Heart left ventricle (tissue), 16 donors: ENCODE data around the gene PTTG2. TPM values are rescaled to one million over a fixed set of nuclear protein-coding genes. Genes with fewer than 3 reads are reported as not detected.
A peak's percentile ranks its signal among the peaks of the same experiment; 100 is the strongest.

Experiments used
- ATAC-seq, 4 donors: fragments of 200-7000 bp; cut with Tn5 transposase; one replicate each; pipeline ENCODE4 v1.9.1; 2020 to 2022; ENCODE audit warnings: moderate library complexity in 4 of 4, mild to moderate bottlenecking in 3 of 4, moderate number of reproducible peaks in 1 of 4
- DNase-seq, 5 donors: peaks; one replicate each; pipeline ENCODE4 v3.0.0-alpha.2; 2020
- H3K27ac ChIP-seq, 12 donors: fragments of 200-600 bp; sonication (generic) in 4 of 12; one replicate each; pipeline versions ENCODE4 v1.5.0 to v1.8.0; 2016 to 2022; ENCODE audit warnings: mild to moderate bottlenecking in 2 of 12
- H3K27me3 ChIP-seq, 9 donors: fragments of 200-600 bp; sonication (generic) in 2 of 9; one replicate each; pipeline versions ENCODE4 v1.5.1 to v1.8.0; 2016 to 2022; ENCODE audit warnings: mild to moderate bottlenecking in 3 of 9
- H3K36me3 ChIP-seq, 9 donors: fragments of 200-600 bp; sonication (generic) in 2 of 9; one replicate each; pipeline versions ENCODE4 v1.5.0 to v1.8.0; 2018 to 2022; ENCODE audit warnings: mild to moderate bottlenecking in 2 of 9
- H3K4me1 ChIP-seq, 12 donors: fragments of 200-600 bp; sonication (generic) in 4 of 12; one replicate each; pipeline versions ENCODE4 v1.5.0 to v1.8.0; 2016 to 2022; ENCODE audit warnings: mild to moderate bottlenecking in 3 of 12
- H3K4me3 ChIP-seq, 12 donors: fragments of 200-600 bp; sonication (generic) in 4 of 12; one replicate each; pipeline versions ENCODE4 v1.5.0 to v1.8.0; 2017 to 2022; ENCODE audit warnings: mild to moderate bottlenecking in 9 of 12, moderate library complexity in 4 of 12
- H3K9me3 ChIP-seq, 12 donors: fragments of 200-600 bp; sonication (generic) in 4 of 12; one replicate each; pipeline versions ENCODE4 v1.5.0 to v1.8.0; 2016 to 2022; ENCODE audit warnings: mild to moderate bottlenecking in 1 of 12
- POLR2A ChIP-seq, 2 donors: fragments of 450-650 bp; IDR thresholded peaks; one replicate each; pipeline ENCODE4 v1.6.1; 2017; ENCODE audit warnings: antibody characterized with exemption in 2 of 2, mild to moderate bottlenecking in 2 of 2, moderate library complexity in 2 of 2
- WGBS, 4 donors: extraction: QIAGEN DNeasy Blood & Tissue Kit in 2 of 4; methylation state at CpG; one replicate each; pipeline versions ENCODE4 v1.1.5 to v1.1.7; 2013 to 2018; 5-methylcytosine and 5-hydroxymethylcytosine counted together
- intact Hi-C, 10 donors: fragments of 100-400 bp; cut with DNase I; formaldehyde crosslinking; loops; one replicate each; pipeline versions ENCODE4 v1.11.1 to v1.14.2; 2022
- polyA plus RNA-seq, 2 donors: library from polyadenylated mRNA; stranded (reverse); fragments of 200-250 nt; gene quantifications; one replicate each; pipeline ENCODE4 v1.2.3, GENCODE V29; 2013
- total RNA-seq, 9 donors: library from RNA; depleted of rRNA in 2 of 9; stranded (reverse); fragments of >200 nt in 2 of 9; fragmentation: NEBNext Ultra II Directional in 3 of 9; extraction: Animal tissue kit (Norgen Biotek cat#: 25700) in 3 of 9; gene quantifications; one replicate each; pipeline versions ENCODE4 v1.1.0 to v1.2.4, GENCODE V29; 2016 to 2023
- TF ChIP-seq, protein P1 (sequence below), 12 donors: fragments of 200-600 bp; sonication (generic) in 4 of 12; IDR thresholded peaks; one replicate each; pipeline versions ENCODE4 v1.5.0 to v1.8.0; 2018 to 2022; ENCODE audit warnings: antibody characterized with exemption in 12 of 12, mild to moderate bottlenecking in 5 of 12
- donor health status: ischemic (EF 13 %, LVEDD 7.1; RV severe dilation, severe dysfunction).
- donor health status: healthy with polysubstance abuse.
- donor health status: DM: no; HTN: yes; CAD: no.
- donor health status: DM: no; HTN: no; CAD: no.
- donor health status: ischemic (EF 25% LVEDD 6.9; RV normal size, moderate dysfunction).
- donor health status: ischemic (EF 25% LVEDD 5.7; RV mildly dilated, moderate dysfunction).
- donor health status: healthy.
- donor health status: DM: yes; HTN: yes; CAD: no.
- donor health status: ischemic (EF 35%, LVEDD 5.7; RV mildly dilated, moderate dysfunction).
- donor health status: nonischemic (EF 11% LVEDD 7.7; RV severe dilation, severe dysfunction).
- donor health status: DM: yes; HTN: yes; CAD: no.
- donor health status: PGD.
- donor health status: ischemic (EF 29% LVEDD 5.4; RV normal size, mild dysfunction).
- donor health status: nonischemic (EF 23%, LVEDD 6.1; RV moderate dilation, normal function).

PTTG2 gene
- total and polyA plus RNA-seq, 11 donors: 0.48 to 2.3 (median 1.0) TPM; not detected in 3

DNA sequence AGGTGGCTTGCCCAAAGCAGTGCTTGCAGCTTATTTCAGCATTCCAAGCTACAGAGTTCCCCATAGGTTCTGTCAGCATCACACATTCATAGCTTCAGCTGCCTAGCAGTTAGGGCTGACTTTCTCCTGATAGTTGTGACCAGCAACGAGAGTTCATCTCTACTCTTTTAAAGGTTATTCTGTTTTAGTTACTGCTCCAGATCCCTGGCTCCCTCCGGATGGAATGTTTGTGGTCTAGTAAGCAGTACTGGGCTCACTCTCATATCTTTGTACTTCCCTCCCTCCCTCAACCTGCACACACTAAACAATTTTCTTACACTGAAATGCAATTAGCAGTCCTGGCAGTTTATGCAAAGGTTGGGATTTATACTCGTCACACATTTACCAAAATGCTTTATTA lies 43.9 kb downstream of the PTTG2 start:
- intact Hi-C loops: no loop called here
- no peaks in the 10 kb centered on the region for H3K27me3 ChIP-seq
- no peaks in the 10 kb centered on the region for H3K36me3 ChIP-seq
- H3K27ac ChIP-seq: peak overlapping the region in 1 of 12 donors; percentile 64
- TF ChIP-seq, protein P1, sequence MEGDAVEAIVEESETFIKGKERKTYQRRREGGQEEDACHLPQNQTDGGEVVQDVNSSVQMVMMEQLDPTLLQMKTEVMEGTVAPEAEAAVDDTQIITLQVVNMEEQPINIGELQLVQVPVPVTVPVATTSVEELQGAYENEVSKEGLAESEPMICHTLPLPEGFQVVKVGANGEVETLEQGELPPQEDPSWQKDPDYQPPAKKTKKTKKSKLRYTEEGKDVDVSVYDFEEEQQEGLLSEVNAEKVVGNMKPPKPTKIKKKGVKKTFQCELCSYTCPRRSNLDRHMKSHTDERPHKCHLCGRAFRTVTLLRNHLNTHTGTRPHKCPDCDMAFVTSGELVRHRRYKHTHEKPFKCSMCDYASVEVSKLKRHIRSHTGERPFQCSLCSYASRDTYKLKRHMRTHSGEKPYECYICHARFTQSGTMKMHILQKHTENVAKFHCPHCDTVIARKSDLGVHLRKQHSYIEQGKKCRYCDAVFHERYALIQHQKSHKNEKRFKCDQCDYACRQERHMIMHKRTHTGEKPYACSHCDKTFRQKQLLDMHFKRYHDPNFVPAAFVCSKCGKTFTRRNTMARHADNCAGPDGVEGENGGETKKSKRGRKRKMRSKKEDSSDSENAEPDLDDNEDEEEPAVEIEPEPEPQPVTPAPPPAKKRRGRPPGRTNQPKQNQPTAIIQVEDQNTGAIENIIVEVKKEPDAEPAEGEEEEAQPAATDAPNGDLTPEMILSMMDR (IDR thresholded peaks at IDR 0.05): no peak
- TF ChIP-seq POLR2A (IDR thresholded peaks at IDR 0.05): no peak
- H3K4me1 ChIP-seq: peaks cover 0 to 61% (median 34%) of the 10 kb centered on the region in 12 donors
- H3K4me3 ChIP-seq: no peak overlapping the region
- DNase-seq (no peak), ATAC-seq (peak in 3 of 4 donors; percentile 18 to 27 (median 24))
- no peaks in the 10 kb centered on the region for H3K9me3 ChIP-seq
- WGBS, 4 donors: 49 to 57% (median 55%) methylated on average over 3 of the region's 3 CpGs

DNA sequence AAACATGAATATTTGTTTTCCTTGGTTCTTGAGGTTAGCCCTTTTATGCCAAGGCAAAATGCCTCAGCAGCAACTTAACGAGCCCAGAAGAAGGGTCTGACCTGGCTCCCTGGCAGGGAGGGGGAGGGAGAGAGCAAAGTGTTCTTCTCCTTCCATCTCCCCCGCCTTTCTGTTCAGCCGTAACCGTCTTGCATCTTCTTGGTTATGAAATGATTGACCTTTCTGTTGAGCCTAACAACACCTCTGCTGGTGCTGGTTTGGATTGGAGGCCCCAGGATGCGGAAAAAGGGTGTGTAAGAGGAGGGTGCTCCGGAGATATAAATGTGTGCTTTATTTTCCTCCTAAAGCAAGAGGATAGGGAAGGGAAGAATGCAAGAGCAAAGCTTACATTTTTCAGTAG lies 44.7 kb downstream of the PTTG2 start:
- Histone ChIP-seq H3K4me3 (no peak overlapping the region), H3K9me3 (no peaks in the 10 kb centered on the region), H3K27ac (peak overlapping the region in 1 of 12 donors; percentile 63), H3K36me3 (no peaks in the 10 kb centered on the region), H3K27me3 (no peaks in the 10 kb centered on the region), H3K4me1 (peaks cover 0 to 69% (median 42%) of the 10 kb centered on the region in 12 donors)
- WGBS, 4 donors: 68 to 78% (median 71%) methylated on average over 6 of the region's 6 CpGs
- intact Hi-C loops: no loop called here
- no peak for TF ChIP-seq POLR2A (IDR thresholded peaks at IDR 0.05)
- TF ChIP-seq, protein P1 (IDR thresholded peaks at IDR 0.05): no peak
- ATAC-seq (no peak), DNase-seq (no peak)

DNA sequence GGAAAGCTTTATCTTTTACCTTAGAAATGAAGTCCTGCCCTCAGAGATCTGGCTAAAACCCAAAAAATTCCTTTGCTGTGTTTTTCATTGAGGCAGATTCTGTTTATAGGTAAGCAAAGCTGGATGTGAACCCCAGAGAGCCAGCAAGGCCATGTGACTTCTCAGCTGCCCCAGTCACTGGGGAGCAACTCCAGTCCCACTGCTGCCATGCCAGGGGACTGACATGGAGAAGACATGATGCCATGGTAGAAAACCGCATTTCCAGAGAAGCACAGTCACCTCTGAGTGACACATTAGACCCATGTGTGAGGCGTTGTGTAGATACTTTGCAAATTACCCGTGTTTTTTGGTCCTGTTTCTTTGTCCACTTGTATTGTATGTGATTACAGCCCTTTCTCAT lies 45.4 kb downstream of the PTTG2 start:
- no peak for DNase-seq
- WGBS, 4 donors: 77 to 89% (median 83%) methylated on average over 3 of the region's 3 CpGs
- Histone ChIP-seq H3K4me3 (no peak overlapping the region), H3K36me3 (no peaks in the 10 kb centered on the region), H3K9me3 (no peaks in the 10 kb centered on the region), H3K4me1 (peaks cover 0 to 77% (median 47%) of the 10 kb centered on the region in 12 donors), H3K27me3 (no peaks in the 10 kb centered on the region), H3K27ac (peak overlapping the region in 2 of 12 donors; percentile 15 to 63)
- ATAC-seq: peak in 3 of 4 donors; percentile 41 to 53 (median 47)
- TF ChIP-seq POLR2A (IDR thresholded peaks at IDR 0.05): no peak
- TF ChIP-seq, protein P1 (IDR thresholded peaks at IDR 0.05): no peak
- intact Hi-C loops: no loop called here

DNA sequence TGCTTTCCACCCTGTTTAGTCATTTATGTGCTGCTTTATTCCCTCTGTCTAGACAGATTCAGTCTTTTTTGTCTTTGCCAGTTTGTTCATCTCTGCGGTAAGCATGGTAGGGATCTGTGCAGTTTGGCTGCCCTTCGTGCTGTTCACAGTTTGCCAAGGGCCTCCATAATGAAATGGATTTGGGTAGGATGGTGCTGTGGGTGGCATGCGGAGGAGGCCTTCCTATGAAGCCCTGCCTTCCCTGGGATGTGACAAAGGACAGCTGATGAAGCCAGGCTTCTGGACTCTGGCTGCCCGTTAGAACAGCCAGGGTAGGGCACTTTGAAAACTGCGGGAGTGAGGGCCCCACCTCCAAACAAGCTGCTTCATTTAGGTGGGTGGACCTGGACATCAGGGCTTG lies 47.4 kb downstream of the PTTG2 start:
- H3K4me1 ChIP-seq: peaks cover 0 to 88% (median 46%) of the 10 kb centered on the region in 12 donors
- TF ChIP-seq POLR2A (IDR thresholded peaks at IDR 0.05): no peak
- TF ChIP-seq, protein P1 (IDR thresholded peaks at IDR 0.05): no peak
- intact Hi-C loops: no loop called here
- no peaks in the 10 kb centered on the region for H3K36me3 ChIP-seq
- DNase-seq (no peak), ATAC-seq (no peak)
- no peak overlapping the region for H3K4me3 ChIP-seq
- peak overlapping the region in 1 of 12 donors; percentile 48 for H3K27ac ChIP-seq
- H3K9me3 ChIP-seq: no peaks in the 10 kb centered on the region
- no peaks in the 10 kb centered on the region for H3K27me3 ChIP-seq
- 58 to 76% (median 75%) methylated on average over 3 to 5 of the region's 5 CpGs for WGBS, 4 donors
